Subcutaneous adipose tissue (tissue), 4 donors: ENCODE data around the gene ICA1L. TPM values are rescaled to one million over a fixed set of nuclear protein-coding genes. Genes with fewer than 3 reads are reported as not detected.

Experiments
- total RNA-seq, 4 donors: library from RNA; depleted of rRNA; stranded (reverse); fragments of >200 nt; gene quantifications; one replicate each; pipeline ENCODE4 v1.1.0, GENCODE V29; 2016
- TF ChIP-seq, protein P1 (sequence below): fragments of 450-650 bp; IDR thresholded peaks from one replicate; pipeline ENCODE4 v1.5.1; 2016; ENCODE audit warnings: low read depth, mild to moderate bottlenecking, control low read depth, antibody characterized with exemption, moderate library complexity

Gene ICA1L
- total RNA-seq, 4 donors from 2014 or later = 8.0 to 16.7 (median 11.6) TPM

DNA sequence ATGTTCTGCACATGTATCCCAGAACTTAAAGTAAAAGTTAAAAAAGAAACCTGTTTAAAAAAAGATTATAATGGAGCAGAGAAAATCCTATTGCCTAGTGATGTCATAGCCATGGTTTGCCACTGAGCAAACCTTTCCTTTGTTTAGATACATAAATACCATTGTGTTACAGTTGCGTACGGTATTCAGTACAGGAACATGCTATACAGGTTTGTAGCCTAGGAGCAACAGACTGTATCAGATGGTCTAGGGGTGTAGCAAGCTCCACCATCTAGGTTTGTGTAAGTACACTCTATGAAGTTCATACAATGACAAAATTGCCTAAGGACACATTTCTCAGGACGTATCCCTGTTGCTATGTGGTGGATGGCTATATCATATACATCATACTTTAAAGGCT lies 13.0 kb downstream of the ICA1L start:
- TF ChIP-seq, protein P1, sequence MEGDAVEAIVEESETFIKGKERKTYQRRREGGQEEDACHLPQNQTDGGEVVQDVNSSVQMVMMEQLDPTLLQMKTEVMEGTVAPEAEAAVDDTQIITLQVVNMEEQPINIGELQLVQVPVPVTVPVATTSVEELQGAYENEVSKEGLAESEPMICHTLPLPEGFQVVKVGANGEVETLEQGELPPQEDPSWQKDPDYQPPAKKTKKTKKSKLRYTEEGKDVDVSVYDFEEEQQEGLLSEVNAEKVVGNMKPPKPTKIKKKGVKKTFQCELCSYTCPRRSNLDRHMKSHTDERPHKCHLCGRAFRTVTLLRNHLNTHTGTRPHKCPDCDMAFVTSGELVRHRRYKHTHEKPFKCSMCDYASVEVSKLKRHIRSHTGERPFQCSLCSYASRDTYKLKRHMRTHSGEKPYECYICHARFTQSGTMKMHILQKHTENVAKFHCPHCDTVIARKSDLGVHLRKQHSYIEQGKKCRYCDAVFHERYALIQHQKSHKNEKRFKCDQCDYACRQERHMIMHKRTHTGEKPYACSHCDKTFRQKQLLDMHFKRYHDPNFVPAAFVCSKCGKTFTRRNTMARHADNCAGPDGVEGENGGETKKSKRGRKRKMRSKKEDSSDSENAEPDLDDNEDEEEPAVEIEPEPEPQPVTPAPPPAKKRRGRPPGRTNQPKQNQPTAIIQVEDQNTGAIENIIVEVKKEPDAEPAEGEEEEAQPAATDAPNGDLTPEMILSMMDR = no peak

DNA sequence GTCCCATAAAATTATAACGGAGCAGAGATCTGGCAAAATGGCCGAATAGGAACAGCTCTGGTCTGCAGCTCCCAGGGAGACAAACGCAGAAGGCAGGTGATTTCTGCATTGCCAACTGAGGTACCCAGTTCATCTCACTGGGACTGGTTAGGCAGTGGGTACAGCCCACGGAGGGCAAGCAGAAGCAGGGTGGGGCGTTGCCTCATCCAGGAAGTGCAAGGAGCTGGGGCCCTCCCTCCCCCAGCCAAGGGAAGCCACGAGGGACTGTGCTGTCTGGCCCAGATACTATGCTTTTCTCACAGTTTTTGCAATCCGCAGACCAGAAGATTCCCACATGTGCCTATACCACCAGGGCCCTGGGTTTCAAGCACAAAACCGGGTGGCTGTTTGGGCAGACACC lies 22.8 kb downstream of the ICA1L start:
- TF ChIP-seq, protein P1 = no peak

DNA sequence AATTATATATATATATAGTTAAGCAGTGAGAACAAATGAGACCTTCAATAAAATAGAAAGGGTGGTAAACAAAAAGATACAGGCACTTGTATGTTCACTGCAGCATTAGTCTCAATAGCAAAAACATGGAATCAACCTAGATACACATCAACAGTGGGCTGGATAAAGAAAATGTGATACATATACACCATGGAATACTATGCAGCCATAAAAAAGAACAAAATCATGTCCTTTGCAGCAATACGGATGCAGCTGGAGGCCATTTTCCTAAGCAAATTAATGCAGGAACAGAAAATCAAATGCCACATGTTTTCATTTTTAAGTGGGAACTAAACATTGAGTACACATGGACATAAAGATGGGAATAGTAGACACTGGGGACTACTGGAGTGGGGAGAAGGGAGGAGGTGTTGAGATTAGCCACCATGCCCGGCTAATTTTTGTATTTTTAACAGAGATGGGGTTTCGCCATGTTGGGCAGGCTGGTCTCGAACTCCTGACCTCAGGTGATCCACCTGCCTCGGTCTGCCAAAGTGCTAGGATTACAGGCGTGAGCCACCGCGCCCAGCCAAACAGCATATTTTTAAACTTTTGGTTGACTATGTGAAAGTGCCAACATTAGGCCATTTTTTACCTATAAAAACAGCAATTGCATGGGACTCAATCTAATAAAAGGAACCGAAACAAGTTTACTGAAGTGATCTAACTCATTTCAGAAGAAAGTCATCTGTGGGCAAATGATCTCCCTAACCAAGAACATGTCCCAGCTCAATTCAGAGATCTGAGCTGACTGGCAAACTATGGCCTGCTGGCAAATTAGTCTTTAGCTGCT lies 23.7 kb downstream of the ICA1L start:
- TF ChIP-seq, protein P1 = no peak

DNA sequence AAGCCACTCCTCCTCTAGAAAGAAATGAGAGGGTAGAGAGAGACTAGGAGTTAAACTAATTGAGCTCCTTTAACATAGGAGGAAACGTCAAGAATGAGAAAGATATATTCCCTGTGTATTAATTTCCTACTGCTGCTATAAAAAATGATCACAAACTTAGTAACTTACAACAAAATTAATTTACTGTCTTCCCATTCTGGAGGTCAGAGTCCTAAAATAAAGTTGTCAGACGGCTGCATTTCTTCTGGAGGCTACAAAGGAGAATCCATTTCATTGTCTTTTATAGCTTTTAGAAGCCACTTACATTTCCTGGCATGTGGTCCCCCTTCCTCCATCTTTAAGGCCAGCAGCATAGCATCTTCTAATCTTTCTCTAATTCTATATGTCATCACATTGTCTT lies 26.9 kb downstream of the ICA1L start:
- TF ChIP-seq, protein P1 = no peak

DNA sequence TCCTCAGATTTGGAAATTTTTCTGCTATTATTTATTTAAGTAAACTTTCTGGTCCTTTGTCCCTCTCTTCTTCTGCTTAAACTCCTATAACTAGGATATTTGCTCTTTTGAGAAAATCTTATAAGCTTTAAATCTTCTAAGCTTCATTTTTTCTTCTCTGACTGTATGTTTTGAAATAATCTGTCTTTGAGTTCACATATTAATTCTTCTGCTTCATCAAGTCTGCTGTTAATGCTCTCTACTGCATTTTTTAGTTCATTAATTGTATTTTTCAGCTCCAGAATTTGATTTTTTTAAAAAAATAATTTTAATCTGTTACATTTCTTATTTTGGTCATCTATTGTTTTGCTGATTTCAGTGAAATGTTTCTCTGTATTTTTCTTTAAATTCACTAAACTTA lies 28.9 kb downstream of the ICA1L start:
- TF ChIP-seq, protein P1 = no peak

DNA sequence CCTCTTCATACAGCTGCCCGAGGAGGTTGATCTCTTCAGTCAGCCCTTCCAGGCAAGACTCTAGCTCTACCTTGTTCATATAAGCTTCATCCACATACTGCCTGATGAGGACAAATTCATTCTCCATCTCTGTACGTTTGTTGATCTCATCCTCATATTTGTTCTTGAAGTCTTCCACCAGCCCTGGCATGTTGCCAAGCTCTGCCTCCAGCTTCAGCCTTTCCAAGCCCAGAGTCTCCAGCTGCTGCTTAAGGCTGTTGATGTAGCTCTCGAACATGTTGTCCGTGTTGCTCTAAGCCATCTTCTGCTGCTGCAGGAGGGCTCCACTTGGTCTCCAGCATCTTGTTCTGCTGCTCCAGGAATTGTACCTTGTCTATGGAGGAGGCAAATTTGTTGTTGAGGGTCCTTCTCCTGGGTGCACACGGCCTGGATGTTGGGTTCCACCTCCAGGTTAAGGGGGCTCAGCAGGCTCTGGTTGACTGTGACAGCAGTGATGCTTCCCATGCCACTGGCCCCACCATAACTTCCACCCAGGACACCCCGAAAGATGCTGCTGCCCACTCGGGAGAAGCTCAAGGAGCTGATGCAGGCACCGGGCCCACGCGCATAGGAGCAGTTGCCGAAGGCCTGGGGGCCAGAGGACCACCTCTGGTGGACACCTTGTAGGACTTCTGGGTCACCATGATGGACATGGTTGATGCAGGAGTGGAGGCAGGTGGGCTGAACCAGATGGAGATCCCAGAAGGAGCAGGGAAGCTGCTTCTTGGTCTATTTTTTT lies 30.3 kb downstream of the ICA1L start:
- TF ChIP-seq, protein P1 = no peak
